ENCODE measurements around the gene PDE4D.

GRCh38 chr5:59449905-59450644 is 443.5 kb downstream of the PDE4D start:
- TF ChIP-seq CTCF (IDR thresholded peaks at IDR 0.05) (no peak), POLR2A (IDR thresholded peaks at IDR 0.05) (no peak)
